ENCODE results near the gene ME3. TPM values are rescaled to one million over a fixed set of nuclear protein-coding genes. Genes with fewer than 3 reads are reported as not detected.

ME3 gene
- total RNA-seq, 1 experiment from 2014 or later, result 0.30 TPM

GRCh38 chr11:86577644-86578636 is 94.5 kb downstream of the ME3 start (continued):
- no peak for TF ChIP-seq REST (IDR thresholded peaks at IDR 0.05; ENCODE audit: low read depth)
- no peak for TF ChIP-seq EZH2phosphoT487 (IDR thresholded peaks at IDR 0.05; ENCODE audit: borderline replicate concordance)
- TF ChIP-seq RAD21 (IDR thresholded peaks at IDR 0.05; ENCODE audit: low read depth), result no peak
- TF ChIP-seq JUND (IDR thresholded peaks at IDR 0.05), result peak; percentile 55

GRCh38 chr11:86576946-86577624 is 95.3 kb downstream of the ME3 start:
- Histone ChIP-seq H3K9ac (ENCODE audit: low read length) (no peak overlapping the region), H3K36me3 (ENCODE audit: control insufficient read depth in 1 of 2, insufficient read depth in 2 of 2, low read length in 2 of 2) (no peaks in the 10 kb centered on the region), H3K79me2 (ENCODE audit: insufficient read depth, low read length) (no peaks in the 10 kb centered on the region), H3K9me2 (ENCODE audit: insufficient read depth) (no peaks in the 10 kb centered on the region), H3K9me3 (ENCODE audit: control insufficient read depth in 1 of 2, insufficient read depth in 1 of 2, low read depth in 1 of 2, low read length in 2 of 2) (no peaks in the 10 kb centered on the region), H3K27ac (ENCODE audit: low read depth, low read length) (no peak overlapping the region), H4K20me1 (ENCODE audit: insufficient read depth) (no peaks in the 10 kb centered on the region), H3K4me2 (ENCODE audit: low read length) (peak overlapping the region; percentile 69; the same call in 1 of the 2 replicates), H2AFZ (ENCODE audit: low read depth, low read length, poor library complexity, severe bottlenecking) (no peak overlapping the region), H3K4me1 (ENCODE audit: control insufficient read depth in 1 of 2, insufficient read depth in 2 of 2, low read length in 2 of 2) (peaks cover 17 to 34% of the 10 kb centered on the region in 2 experiments), H3K4me3 (replicated peaks in 1 of 2; ENCODE audit: low read depth in 1 of 2, low read length in 2 of 2) (no peak overlapping the region), H3K27me3 (ENCODE audit: insufficient read depth, low read length) (no peaks in the 10 kb centered on the region; the same call in 1 of the 2 replicates)
- CTCF ChIA-PET, result no interaction called here
- intact Hi-C loops (cut with micrococcal nuclease), result loop anchor here (5.0 to 10.0 kb wide), 2 partner anchors 52 to 100 kb away; no protein-coding TSS in a partner anchor
- RAD21 ChIA-PET (ENCODE audit: low non-redundant PET in 1 of 2, low total read pairs in 2 of 2, uncharacterized antibody in 2 of 2, unreplicated experiment in 2 of 2), result no interaction called here
- POLR2A ChIA-PET, result no interaction called here
- no peak for TF ChIP-seq CEBPB (IDR thresholded peaks at IDR 0.05; ENCODE audit: low read depth)
- no peak for TF ChIP-seq CTCF (IDR thresholded peaks at IDR 0.05 in 2 of 3, conservative IDR thresholded peaks at IDR 0.05 in 1 of 3; ENCODE audit: borderline replicate concordance in 1 of 3, insufficient read depth in 1 of 3, low read depth in 2 of 3, low read length in 2 of 3)
- TF ChIP-seq EZH2 (IDR thresholded peaks at IDR 0.05), result no peak
- TF ChIP-seq ATF3 (IDR thresholded peaks at IDR 0.05), result no peak
- ATAC-seq, result no peak
- BruUV-seq (replicated peaks), result no TSS peak
- DNase-seq (ENCODE audit: low read depth, low spot score), result no peak

All from HCT116 (cell line).